ENCODE data around the gene FARP1. TPM values are rescaled to one million over a fixed set of nuclear protein-coding genes. Genes with fewer than 3 reads are reported as not detected.
A peak's percentile ranks its signal among the peaks of the same experiment; 100 is the strongest.

The FARP1 gene
- polyA plus RNA-seq, 1 of the 3 experiments (the other 2 are of a cell fraction), result 12.0 TPM

GRCh38 chr13:98206946-98207345, 64.1 kb downstream of the FARP1 start:
- ChIA-PET POLR2A (no interaction called here), CTCF (no interaction called here)
- H3K9me3 ChIP-seq, result peaks cover 5% of the 10 kb centered on the region
- no peaks in the 10 kb centered on the region for H3K9me2 ChIP-seq
- H3K36me3 ChIP-seq (replicated peaks in 1 of 2; ENCODE audit: control insufficient read depth in 1 of 2, insufficient read depth in 2 of 2, low read length in 1 of 2), result peaks cover 0 to 10% of the 10 kb centered on the region in 2 experiments
- no peak for DNase-seq
- H3K9ac ChIP-seq, result peak overlapping the region; percentile 22; the same call in 1 of the 2 replicates
- peak overlapping the region; percentile 62 to 78 for H3K27ac ChIP-seq (ENCODE audit: low read depth in 2 of 2, low read length in 1 of 2)
- H3F3A ChIP-seq (replicated peaks; ENCODE audit: insufficient read depth), result peaks cover 13% of the 10 kb centered on the region
- no peaks in the 10 kb centered on the region for H3K27me3 ChIP-seq (ENCODE audit: insufficient read depth)
- H3K4me2 ChIP-seq, result peak overlapping the region; percentile 59
- H4K20me1 ChIP-seq (ENCODE audit: insufficient read depth), result no peaks in the 10 kb centered on the region
- 0 out of 4 replicates have a peak overlapping the region, but pooled peaks of 1 of the 2 experiments have one; percentile 3 for H3K4me3 ChIP-seq (ENCODE audit: low read depth in 2 of 2, low read length in 1 of 2)
- no peak overlapping the region for H2AFZ ChIP-seq (ENCODE audit: low read depth)
- peaks cover 65% of the 10 kb centered on the region for H3K79me2 ChIP-seq (ENCODE audit: insufficient read depth)
- TF ChIP-seq TEAD4 (IDR thresholded peaks at IDR 0.05; ENCODE audit: borderline replicate concordance, insufficient read depth) (peak; percentile 45; the same call in 1 of the 2 replicates), MEF2A (IDR thresholded peaks at IDR 0.05; ENCODE audit: borderline replicate concordance, low read depth) (peak; percentile 35; the same call in 1 of the 2 replicates), FOSL2 (IDR thresholded peaks at IDR 0.05; ENCODE audit: borderline replicate concordance, low read depth) (peak; percentile 47; the same call in 1 of the 2 replicates), NFIC (IDR thresholded peaks at IDR 0.05; ENCODE audit: borderline replicate concordance) (peak; percentile 51; the same call in 1 of the 2 replicates), MXI1 (IDR thresholded peaks at IDR 0.05; ENCODE audit: low read depth, low read length) (no peak), GABPA (IDR thresholded peaks at IDR 0.05; ENCODE audit: low read depth) (no peak), CTCF (IDR thresholded peaks at IDR 0.05) (no peak), PBX3 (IDR thresholded peaks at IDR 0.05) (peak; percentile 54), TAF1 (IDR thresholded peaks at IDR 0.05; ENCODE audit: borderline replicate concordance, low read depth, low read length) (no peak), POLR2AphosphoS5 (IDR thresholded peaks at IDR 0.05; ENCODE audit: low read depth, low read length) (peak; percentile 11; the same call in 1 of the 2 replicates), ZBTB33 (IDR thresholded peaks at IDR 0.05; ENCODE audit: borderline replicate concordance, low read depth) (no peak), JUND (IDR thresholded peaks at IDR 0.05) (peak; percentile 46), NRF1 (IDR thresholded peaks at IDR 0.05; ENCODE audit: low read depth, low read length) (no peak), TCF12 (IDR thresholded peaks at IDR 0.05) (peak; percentile 57), GATA2 (CRISPR knock-in tag; IDR thresholded peaks at IDR 0.05) (no peak), RCOR1 (IDR thresholded peaks at IDR 0.05; ENCODE audit: low read length) (no peak), RXRA (IDR thresholded peaks at IDR 0.05; ENCODE audit: borderline replicate concordance, low read depth) (peak; percentile 8; the same call in 1 of the 2 replicates)
- TF ChIP-seq, protein P1, sequence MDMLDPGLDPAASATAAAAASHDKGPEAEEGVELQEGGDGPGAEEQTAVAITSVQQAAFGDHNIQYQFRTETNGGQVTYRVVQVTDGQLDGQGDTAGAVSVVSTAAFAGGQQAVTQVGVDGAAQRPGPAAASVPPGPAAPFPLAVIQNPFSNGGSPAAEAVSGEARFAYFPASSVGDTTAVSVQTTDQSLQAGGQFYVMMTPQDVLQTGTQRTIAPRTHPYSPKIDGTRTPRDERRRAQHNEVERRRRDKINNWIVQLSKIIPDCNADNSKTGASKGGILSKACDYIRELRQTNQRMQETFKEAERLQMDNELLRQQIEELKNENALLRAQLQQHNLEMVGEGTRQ (IDR thresholded peaks at IDR 0.05; ENCODE audit: borderline replicate concordance, low read depth, low read length), result no peak
- peaks cover 0 to 11% of the 10 kb centered on the region in 2 experiments; a peak in 1 of 4 replicates for H3K4me1 ChIP-seq (ENCODE audit: control insufficient read depth in 1 of 2, insufficient read depth in 2 of 2, low read depth in 1 of 2, low read length in 1 of 2)
- WGBS (ENCODE audit: low lambda C conversion rate), result 52% methylated on average over 4 of the region's 4 CpGs
